ENCODE data around the gene BPI.

The BPI gene

DNA sequence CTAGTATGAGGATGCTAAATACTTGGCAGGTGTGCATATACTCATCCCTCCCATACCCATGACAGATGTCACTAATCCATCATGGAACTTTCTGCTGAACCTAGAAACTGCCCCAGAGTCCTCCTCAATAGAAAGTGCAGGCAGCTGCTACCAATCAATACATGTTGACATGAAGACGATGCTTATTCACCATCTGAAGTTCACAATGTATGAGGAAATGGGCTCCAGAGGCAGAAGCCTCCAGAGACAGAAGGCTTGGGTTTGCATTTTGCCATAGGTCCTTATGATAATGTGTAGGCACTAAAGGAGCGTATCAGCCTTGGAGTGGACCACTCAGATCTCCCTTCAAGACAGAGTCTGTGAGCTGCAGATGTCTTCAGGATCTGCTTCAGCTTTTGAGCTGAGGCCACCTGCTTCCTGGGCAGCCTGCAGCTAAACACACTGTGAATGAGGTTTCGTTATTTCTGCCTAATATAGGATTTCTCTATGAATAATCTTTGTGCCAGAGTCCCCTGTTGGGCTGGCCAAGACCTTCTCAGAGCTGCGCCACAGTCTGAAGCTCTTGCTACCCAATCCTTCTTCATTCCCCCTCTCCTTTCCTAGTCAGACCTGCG, 35.9 kb upstream of the BPI start:
- Mint-ChIP-seq H3K27ac (peak overlapping the region in 2 of 3 experiments; percentile 32 to 37), H3K27me3 (ENCODE audit: low read depth) (peaks cover 8% of the 10 kb centered on the region), H3K36me3 (ENCODE audit: low read depth) (no peaks in the 10 kb centered on the region), H3K4me3 (no peak overlapping the region), H3K4me1 (peaks cover 45% of the 10 kb centered on the region), H3K9me3 (peaks cover 8% of the 10 kb centered on the region)
- TF ChIP-seq, protein P1, sequence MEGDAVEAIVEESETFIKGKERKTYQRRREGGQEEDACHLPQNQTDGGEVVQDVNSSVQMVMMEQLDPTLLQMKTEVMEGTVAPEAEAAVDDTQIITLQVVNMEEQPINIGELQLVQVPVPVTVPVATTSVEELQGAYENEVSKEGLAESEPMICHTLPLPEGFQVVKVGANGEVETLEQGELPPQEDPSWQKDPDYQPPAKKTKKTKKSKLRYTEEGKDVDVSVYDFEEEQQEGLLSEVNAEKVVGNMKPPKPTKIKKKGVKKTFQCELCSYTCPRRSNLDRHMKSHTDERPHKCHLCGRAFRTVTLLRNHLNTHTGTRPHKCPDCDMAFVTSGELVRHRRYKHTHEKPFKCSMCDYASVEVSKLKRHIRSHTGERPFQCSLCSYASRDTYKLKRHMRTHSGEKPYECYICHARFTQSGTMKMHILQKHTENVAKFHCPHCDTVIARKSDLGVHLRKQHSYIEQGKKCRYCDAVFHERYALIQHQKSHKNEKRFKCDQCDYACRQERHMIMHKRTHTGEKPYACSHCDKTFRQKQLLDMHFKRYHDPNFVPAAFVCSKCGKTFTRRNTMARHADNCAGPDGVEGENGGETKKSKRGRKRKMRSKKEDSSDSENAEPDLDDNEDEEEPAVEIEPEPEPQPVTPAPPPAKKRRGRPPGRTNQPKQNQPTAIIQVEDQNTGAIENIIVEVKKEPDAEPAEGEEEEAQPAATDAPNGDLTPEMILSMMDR (IDR thresholded peaks at IDR 0.05; ENCODE audit: unreplicated experiment in 3 of 3) = no peak

DNA sequence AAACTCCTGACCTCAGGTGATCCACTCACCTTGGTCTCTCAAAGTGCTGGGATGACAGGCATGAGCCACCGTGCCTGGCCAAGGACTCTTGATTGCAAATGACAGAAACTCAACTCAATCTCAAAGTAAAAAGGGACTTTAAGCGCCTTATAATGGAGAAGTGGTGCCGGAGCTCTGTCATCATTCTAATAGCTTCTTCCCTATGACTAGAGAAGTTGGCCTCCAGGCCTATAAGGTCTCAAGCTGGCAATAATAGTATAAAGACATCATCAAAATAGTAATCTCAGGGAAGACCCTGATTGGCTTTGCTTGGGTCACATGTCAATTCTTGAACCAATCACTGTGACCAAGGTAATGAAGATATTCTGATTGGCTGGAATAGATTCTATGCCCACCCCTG, 34.9 kb upstream of the BPI start:
- Mint-ChIP-seq H3K4me3 (no peak overlapping the region), H3K4me1 (peaks cover 45% of the 10 kb centered on the region), H3K27me3 (ENCODE audit: low read depth) (peaks cover 8% of the 10 kb centered on the region), H3K27ac (peak overlapping the region in 2 of 3 experiments; percentile 60 to 88), H3K36me3 (ENCODE audit: low read depth) (no peaks in the 10 kb centered on the region), H3K9me3 (peaks cover 8% of the 10 kb centered on the region)
- TF ChIP-seq, protein P1 (IDR thresholded peaks at IDR 0.05; ENCODE audit: unreplicated experiment in 3 of 3) = no peak

DNA sequence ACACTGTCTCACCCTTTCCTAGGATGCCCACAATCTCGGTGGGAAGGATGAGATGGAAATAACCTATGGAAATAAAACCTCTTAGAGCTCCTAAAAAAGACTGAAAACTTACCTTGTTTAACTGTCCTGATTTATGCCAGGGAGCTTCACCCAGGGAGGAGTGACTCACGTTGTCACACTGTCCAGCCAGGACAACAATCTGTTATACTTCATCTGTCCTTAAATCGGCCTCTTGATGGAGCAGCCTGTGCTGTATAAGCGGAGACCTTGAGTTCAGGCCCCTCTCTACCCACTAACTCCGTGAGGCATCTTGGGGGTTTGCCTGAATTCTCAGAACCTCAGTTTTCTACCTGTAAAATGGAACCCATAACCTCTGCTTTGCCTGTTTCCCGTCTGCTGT, 34.2 kb upstream of the BPI start:
- Mint-ChIP-seq H3K4me1 (peaks cover 45% of the 10 kb centered on the region), H3K27me3 (ENCODE audit: low read depth) (peaks cover 8% of the 10 kb centered on the region), H3K4me3 (no peak overlapping the region), H3K9me3 (peaks cover 6% of the 10 kb centered on the region), H3K27ac (peak overlapping the region in 2 of 3 experiments; percentile 60 to 88), H3K36me3 (ENCODE audit: low read depth) (no peaks in the 10 kb centered on the region)
- TF ChIP-seq, protein P1 (IDR thresholded peaks at IDR 0.05; ENCODE audit: unreplicated experiment in 3 of 3) = no peak

DNA sequence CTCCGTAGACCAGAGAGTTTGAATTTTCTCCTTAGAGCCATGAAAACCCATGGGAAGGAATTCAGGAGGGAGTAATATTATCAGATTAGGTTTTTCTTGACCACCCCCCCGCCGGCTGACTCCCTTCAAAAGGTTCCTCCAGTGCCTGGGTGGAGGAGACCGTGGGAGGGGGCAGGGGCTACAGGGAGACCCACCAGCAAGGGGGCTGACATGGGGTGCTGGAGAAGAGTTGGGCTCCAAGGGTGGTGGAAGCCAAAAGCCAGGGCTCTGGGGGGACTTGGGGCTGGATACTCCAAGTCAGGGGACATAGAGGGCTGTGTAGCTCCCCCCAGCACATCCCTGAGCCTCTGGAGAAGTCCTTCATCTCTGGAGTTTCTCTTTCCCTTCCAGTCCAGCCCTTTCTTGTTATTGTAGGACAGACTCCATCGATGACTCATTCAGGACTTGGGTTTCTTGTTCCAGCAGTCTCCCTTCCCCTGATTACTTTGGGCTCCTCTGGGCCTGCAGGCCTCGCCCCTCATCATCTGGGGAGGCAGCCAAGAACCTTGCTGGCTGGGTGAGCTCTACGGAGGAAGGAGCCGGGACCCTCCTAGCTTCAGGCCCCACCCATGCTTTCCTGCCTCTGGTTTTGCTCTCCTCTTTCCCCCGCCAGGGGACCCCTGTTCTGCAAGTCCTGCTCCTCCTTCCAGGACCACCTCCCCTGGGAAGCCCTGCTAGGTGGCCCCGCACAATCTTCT, 32.9 kb upstream of the BPI start:
- H3K36me3 Mint-ChIP-seq (ENCODE audit: low read depth) = no peaks in the 10 kb centered on the region
- TF ChIP-seq, protein P1 (IDR thresholded peaks at IDR 0.05; ENCODE audit: unreplicated experiment in 3 of 3) = no peak
- H3K4me1 Mint-ChIP-seq = peaks cover 49% of the 10 kb centered on the region
- H3K27me3 Mint-ChIP-seq (ENCODE audit: low read depth) = peaks cover 8% of the 10 kb centered on the region
- H3K27ac Mint-ChIP-seq = peak overlapping the region in 2 of 3 experiments; percentile 83 to 88
- H3K4me3 Mint-ChIP-seq = no peak overlapping the region
- peaks cover under 1% of the 10 kb centered on the region for H3K9me3 Mint-ChIP-seq

DNA sequence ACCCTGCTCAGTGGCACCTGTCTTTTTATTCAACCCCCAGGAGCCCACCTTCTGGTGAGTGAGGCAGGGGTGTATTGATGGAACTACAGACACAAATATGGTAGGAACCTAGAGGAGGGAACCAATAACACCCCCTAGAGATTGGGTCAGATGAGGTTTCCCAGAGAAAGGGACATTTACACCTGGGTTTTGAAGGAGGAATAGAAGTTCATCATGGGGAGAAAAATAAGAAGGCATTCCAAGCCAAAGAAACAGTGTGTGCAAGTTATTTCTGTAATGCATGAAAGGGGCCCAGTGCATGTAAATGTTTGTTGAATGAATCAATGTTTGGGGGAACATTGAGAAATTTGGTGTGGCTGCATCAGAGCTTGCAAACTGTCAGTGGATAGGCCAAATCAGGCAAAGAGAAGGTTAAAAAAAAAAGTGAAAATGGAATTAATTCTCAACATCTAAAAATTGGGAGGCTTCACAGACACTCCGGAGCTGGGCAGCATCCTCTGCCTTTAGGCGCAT, 32.3 kb upstream of the BPI start:
- Mint-ChIP-seq H3K27me3 (ENCODE audit: low read depth) (peaks cover 8% of the 10 kb centered on the region), H3K4me3 (no peak overlapping the region), H3K36me3 (ENCODE audit: low read depth) (no peaks in the 10 kb centered on the region), H3K27ac (peak overlapping the region in 2 of 3 experiments; percentile 83 to 88), H3K4me1 (peaks cover 49% of the 10 kb centered on the region), H3K9me3 (no peaks in the 10 kb centered on the region)
- TF ChIP-seq, protein P1 (IDR thresholded peaks at IDR 0.05; ENCODE audit: unreplicated experiment in 3 of 3) = no peak
